NCI-H510A (cell line): ENCODE results near the gene SECISBP2.

Source experiments
- DNase-seq: peaks from one replicate; lab custom pipeline; 2025; lab: John Stamatoyannopoulos, UW

The SECISBP2 gene

DNA sequence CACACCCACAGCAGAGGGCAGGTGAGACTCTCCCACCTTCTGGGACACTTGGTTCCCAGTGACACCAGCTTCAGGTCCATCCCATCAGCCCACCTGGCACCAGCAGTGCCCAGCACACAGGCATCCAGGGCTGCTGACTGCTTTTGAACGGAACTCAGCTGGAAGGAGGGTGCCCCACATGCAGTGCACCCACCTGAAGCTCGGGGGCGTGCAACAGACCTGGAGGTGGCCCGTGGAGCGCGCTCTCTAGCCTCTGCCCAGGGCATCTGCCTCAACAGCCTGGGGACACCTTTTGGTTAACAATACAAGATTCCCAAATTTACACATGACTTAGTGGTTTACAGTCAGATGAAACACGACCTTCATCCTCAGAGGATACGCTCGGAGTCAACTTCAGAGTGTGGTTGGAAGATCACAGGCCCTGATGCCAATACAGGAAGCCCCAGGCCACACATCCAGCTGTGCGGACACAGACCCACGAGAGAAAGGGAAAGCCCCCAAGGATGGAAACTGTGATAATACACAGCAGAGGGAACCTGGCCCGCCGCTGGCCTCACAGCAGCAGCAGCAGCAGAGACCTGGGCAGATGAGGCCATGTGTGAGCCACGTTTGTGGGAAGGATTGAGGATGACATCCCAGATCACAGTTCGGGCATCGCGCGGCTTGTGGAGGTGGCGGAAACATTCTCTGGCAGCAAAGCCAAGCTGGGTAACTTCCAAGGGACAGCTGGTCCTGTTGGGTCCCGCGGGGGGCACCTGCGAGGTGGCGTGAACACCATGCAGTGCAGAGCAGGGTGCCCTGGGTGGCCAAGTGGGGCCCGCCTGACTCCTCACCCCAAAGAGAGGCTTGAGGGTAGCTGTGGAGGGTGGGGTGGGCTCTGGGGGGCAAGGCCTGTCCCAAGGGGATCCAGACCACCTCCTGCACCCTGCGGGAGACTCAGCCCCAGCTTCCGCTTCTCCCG is 64.0 kb downstream of the SECISBP2 start:
- DNase-seq = no peak

DNA sequence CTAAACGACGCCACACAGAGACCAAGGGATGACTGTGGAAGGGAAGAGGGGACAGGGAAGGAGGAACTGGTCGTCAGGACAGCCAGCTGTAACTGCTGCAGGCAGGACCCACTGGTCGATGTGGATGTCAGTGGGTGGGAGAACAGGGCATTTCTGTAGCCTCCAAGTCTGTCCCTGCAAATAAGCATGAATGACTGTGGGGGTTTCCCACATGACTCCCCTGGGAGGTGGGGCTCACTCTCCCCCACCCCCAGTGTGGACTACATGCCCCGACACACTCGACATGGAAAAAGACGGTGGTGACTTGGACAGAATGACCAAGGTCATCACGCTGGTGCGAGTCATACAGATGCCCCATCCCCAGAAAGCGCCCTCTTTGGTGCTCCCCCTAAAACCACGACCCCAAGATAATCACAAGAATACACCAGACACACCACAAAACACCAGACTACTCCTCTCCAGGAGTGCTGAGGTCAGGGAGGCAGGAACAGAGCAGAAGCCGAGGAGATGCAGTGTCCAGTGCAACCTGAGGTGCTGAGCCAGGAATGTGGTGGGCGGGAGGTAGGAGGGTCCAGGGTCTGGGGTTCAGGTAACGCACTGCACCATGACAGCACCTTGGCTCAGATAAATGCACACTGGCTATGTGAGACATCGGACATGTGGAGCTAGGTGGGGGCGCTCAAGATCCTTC is 64.9 kb downstream of the SECISBP2 start:
- no peak for DNase-seq

DNA sequence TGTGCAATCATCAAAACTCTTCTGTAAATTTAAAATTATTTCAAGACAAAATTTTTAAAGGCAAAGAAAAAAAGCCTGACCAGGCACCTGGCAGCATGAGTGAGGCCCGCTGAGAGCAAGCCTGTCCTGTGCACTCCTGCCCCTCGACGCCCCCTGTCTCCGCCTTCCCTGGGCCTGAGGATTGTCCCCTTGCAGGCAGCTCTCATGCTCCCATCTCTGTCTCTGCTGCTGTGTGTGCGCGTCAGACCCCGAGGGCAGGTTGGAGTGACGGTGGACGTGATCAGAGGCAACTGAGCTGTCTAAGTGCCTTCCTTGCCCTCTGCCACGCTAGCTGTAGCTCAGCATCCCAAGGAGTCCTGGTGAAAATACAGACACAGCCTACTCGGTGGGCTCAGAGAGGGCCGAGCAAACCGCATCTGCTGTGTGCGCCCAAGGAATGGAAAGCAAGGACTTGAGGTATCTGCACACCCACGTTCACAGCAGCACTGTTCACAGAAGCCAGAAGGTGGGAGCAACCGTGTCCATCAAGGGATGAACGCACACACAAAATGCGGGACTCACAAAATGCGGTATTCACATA is 65.5 kb downstream of the SECISBP2 start:
- DNase-seq = no peak

DNA sequence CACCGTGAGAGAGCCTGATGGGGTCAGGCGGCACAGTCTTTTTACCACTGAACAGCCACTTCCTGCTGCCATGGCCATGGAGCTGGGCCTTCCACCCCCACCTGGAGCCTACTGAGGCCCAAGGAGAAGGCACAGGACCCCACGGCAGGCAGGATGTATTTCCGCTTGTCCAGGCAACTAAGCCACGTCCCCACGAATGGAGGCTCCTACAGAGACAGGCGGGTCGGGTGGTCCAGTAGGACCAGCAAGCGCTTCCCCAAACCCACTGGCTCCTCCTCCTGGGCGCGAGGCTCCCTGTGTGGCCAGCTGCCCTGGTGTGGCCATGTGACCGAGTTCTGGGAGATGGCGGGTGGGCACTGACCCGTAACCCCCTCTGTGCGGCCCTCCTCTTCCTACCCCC is 66.5 kb downstream of the SECISBP2 start:
- DNase-seq = no peak

DNA sequence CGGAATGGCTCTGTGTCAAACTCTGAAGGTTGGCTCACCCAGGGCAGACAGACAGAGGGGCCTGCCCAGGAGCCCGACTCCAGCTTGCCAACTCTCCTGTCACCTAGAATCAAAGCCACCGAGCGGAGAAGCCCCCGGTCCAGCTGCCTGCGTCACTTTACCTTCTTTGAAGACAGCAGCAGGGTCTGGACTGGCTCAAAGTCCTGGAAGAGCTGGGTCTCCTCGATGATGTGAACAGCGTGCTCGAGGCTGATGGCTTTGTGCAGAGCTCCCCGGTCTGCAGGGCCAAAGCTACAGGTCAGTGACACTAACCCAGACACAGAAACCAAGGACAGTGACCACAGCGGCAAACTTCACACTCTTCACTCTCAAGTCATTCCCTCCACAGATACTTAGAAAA is 67.9 kb downstream of the SECISBP2 start:
- DNase-seq = no peak

DNA sequence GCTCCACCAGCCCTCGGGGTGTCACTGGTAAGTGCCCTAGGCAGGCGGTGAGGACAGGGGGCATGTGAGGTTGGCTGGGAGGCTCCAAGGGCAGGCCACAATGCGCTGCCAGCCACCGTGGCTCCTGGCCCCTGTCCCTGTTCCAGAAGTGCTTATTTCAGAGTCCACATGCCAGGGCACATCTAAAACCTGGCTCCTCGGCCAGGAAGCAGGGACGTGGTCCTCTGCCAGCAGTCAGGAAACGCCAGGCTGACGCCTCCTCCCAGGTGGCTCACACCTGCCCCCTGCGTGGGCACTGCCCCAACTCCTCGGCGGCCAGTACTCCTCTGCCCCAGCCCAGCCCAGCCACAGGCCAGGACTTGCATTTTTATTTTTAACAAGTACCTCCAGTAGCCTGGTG is 68.5 kb downstream of the SECISBP2 start:
- no peak for DNase-seq

DNA sequence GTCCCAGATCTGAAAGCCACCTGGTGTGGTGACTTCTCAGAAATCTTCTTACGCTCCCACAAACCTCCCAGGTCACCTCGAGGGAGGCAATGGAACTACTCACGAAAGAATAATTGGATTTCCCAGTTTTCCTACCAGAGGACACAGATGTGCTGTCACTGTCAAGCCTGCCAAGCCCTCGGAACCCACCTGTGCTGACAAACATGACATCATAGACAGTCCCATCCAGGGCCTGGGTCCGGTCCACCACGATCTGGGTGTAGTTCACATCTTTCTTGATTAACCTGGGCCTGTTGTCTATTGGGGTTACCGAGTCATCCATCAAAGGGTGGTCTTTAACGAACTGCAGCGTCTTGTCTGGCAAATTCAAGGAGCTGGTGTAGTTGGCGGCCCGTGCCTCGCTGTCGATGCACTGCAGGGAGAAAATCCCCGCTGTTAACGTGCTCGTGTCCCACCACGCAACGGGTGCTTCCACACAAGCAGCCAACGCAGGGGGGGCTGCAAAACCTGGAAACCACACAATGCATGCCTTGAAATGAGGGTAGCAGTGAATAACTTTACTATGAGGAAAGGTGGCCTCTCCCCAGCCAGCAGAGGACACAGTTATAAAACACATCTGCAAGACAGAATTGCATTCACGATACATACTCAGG is 69.0 kb downstream of the SECISBP2 start:
- no peak for DNase-seq

DNA sequence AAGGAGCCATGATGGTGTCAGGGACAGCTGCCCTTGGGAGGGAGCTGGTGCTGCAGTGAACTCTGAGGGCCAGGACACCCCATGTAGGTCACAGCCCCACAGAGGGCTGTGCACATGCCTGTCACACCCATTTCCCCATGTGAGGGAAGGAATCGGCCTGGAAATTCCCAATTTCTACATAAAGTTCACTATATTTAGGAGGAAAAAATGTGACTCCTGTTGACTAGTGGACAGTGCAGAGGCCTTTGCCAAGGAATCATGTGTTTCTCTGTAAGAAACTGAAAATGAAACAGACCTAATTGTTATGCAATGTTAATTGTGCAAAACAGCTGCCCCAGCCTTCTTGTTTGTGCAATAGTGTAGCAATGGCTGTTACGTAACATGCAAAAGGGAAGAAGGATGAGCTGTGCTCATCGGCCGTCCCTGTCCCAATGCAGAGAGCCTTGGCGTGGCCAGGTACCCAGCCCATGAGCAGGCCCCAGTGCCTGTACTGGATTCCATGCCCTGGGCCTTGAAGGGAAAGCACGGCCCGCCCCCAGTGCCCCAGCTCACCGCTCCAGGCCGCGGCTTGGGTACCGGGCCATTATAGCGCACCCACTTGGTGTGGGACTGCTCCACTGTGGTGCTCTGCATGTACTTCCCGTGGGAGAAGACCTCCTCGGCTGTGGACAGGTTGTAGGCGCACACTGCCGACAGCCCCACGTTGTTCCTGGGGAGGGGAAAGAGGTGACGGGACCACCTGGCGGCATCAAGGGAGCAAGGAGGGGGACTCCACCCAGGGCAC is 70.0 kb downstream of the SECISBP2 start:
- no peak for DNase-seq

DNA sequence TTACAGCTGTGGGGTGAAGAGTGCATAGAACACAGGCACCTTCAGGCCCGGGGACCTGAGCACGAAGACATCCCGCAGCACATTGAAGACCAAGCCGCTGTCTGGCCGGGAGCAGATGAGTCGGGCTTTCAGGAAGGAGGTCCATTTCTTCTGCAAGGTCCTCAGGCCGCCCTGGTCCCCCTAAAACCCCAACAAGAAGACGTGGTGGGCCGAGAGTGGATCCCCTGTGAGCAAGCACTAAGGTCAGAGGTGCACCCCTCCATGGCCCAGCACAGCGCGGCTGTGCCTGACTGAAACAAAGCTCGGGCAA is 70.5 kb downstream of the SECISBP2 start:
- DNase-seq = no peak

DNA sequence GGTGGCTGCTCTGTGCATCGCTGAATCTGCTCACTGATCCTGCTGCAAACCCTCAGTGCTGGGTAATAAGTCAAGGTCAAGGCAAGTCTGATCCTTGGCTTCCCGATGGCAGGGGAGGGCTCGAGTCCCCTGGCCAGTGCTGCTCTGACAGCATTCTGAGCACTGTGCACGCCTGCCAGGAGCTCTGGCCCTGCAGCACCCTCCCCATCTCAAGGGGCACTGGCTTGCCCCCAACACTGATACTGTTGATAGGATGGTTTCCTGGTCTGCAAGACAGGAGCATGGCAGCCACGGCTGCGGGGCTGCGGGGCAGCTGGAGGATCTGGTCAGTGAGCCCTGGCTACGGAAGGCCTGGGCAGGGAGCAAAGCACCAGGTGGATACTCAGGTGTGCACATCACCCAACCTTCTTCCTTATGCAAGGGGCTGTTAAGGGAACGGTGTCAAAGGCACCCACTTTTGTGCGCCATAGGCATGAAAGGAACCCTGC is 71.8 kb downstream of the SECISBP2 start:
- DNase-seq = no peak

DNA sequence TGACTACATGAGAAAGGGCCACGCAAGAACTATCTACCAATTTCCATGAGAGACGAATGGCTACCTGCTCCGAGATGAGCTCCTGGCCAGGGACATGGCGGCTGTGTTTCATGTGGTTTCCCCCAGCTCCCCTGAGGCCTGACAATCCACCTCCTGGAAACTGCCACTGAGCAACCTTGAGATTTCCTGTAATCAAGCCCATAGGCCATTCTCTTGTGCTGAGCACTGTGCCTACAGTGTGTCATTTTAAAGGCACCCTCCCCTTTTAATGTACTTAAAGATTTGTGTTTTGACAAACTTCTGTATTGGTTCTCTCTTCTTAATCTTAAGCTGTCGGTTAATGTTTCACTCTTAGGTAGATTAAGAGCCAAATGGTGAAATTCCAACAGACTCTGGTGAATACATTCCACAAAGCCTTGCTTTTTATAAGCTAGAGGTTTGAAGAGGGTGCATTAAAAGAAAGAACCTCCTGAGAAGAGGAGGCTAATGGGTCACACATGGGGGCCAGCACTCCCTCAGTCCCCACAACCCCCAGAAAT is 72.3 kb downstream of the SECISBP2 start:
- no peak for DNase-seq

DNA sequence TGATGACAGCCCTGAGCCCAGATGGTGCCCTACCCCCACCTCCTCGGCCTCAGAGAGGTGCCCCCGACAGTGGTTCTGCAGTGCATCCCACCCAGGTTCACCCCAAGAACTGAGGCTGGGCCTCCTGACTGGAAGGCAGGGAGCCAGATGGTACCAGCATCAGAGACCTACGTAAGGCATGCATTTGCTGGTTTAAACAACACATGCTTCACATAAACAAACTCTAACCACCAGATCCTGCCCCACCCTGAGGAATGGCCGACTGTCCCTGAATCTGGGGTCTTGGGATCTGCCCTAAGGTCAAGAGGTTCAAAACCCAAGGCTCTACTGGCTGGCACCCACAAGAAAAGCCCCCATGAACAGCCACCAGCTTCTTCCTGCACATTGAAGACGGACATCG is 73.3 kb downstream of the SECISBP2 start:
- DNase-seq = no peak

DNA sequence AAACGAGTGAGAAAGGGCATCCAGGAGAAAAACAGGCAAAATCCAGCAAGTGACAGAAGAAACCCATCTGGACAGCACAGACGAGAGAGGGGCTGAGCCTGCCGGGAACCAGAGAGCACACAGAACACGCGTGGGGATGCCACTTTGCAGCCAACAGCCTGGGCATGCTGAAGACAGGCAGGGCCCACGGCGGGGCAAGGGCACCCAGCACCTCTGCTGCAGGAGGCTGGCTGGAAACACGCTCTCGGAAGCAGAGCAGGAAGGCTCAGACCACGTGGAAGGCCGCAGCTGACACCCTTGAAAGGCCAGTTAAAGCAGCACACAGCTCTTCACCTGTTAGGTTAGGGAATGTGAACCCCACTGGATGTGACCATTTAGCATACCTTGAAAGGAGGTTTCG is 76.1 kb downstream of the SECISBP2 start:
- DNase-seq = no peak

DNA sequence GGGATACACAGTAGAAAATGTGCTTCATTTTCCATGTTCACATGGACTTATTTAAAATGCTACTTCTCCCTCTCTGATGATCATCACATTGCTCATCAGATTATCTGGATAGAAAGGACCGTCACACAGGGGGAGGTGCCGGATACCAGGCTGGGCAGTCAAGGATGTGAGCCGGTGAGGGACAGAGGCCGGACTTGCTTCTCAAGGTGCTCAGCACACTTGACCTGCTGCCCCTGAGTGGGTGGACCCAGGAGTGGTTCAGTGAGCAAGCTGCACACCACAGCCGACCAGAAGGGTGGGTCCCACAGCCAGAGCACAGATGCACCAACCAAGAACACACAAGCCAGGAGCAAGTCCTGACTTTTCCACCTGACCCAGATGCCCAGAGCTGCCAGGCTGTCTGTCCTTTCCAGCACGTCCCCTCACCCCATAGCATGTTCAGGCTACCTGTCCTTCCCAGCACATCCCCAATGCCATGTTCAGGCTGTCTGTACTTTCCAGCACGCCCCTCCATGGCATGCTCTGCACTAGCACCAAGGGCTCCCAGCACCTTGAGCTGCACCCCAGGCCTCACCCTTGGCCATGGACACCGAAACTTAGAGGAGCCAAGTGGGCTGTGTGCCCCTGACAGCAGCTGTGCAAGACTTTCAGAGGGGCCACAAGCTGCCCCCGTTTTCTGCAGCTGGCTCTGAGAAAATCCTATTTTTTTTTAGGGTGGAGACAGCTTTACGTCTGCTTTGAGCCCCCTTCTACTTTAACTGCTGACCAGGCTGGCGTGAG is 77.8 kb downstream of the SECISBP2 start:
- no peak for DNase-seq

DNA sequence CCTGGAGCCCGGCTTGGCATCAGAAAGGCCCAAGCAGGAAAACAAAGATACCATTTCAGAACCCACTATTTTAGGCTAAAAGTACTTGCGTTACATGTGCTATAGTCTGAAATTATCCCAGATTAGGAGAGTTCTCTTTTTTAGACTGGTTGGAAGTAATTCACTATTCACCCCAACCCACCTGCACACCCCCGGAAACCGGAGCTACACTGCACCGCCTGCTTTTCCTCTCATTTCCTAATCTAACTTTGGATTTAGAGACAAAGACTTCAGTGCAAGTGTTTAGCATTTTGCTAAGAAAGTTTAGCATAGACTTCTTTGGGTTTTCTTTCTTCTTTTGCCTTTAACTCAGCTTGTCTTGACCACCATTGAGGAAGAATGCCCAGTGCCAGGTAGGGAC is 79.2 kb downstream of the SECISBP2 start:
- no peak for DNase-seq

DNA sequence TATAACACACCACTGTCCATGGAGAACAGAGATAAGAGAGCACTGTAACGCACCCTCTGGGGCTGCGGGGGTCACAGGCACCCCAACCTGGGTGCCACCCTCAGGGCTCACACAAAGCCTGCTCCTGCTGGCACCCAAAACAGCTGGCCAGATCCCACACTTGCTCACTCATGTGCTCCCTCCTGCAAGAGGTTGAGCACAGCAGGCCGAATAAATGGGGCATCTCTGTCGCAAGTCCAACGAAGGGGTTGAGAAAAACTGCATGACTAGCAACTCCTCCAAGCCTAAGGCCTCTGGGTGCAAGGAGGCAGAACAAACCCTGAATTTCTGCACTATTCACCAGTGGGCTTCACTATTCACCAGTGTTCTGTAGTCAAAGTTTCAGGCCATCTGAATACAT is 80.3 kb downstream of the SECISBP2 start:
- no peak for DNase-seq

DNA sequence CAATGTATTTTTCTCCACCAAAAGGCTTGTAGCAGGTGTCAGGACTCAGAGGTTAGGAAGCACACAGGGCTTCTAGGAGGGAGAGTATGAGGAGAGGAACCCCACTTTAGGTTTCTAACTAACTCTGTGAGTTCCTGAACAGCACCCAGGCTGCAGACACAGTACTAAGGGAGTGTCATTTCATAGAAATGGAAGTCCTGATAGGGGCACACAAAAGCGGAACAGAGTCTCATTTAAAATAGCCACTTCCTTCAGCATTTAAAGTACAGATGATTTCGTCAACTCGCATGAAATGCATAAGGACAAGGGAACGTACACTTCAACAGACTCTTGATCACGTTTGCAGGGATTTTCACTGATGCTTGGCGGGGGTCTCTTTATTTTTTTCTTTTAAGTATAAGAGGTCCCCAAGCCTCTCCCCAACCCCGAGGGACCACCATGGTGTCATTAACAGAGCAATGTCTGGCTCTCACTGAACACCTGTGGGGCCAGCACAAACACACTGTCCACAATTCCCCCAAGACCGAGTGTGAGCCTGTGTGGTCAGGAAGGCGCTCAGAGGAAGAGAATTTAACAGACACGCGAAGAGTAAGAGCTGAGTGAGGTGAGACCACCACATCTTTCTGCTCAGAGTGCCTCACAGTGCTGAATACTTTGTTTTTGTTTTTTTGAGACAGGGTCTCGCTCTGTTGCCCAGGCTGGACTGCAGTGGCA is 82.3 kb downstream of the SECISBP2 start:
- DNase-seq = no peak

DNA sequence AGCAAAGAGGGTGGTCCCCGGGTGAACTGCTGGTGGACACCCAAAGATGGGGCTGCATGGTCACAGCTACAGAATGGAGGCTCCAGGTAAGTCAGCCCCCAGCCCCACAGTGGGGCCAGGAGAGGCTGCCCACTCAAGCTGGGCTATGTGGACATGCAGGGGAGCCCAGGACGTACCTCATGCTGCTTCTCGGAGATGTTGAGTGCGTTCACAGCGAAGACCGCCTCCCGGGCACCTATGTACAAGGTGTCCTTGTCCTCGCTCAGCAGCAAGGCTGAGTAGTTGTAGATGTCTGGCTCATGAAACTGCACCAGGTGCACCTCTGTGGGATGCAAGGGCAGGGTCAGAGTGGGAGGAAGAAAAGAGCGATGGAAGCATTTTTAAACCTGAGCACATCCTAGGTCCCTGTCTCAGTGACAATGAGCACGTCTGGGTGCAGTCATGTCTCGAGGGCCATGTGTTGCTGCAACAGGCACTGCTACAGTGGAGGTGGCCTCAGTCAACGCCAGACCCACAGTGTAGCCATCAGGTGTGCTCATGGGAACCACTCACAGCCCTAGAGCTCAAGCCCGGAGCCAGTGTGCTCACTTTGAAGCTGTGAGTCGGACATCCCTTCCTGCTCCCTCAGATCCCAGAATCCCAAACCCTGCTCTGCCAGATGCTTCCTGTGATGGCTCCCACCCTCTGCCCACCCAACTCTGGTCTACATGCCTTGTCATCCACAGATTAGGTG is 84.6 kb downstream of the SECISBP2 start:
- no peak for DNase-seq

DNA sequence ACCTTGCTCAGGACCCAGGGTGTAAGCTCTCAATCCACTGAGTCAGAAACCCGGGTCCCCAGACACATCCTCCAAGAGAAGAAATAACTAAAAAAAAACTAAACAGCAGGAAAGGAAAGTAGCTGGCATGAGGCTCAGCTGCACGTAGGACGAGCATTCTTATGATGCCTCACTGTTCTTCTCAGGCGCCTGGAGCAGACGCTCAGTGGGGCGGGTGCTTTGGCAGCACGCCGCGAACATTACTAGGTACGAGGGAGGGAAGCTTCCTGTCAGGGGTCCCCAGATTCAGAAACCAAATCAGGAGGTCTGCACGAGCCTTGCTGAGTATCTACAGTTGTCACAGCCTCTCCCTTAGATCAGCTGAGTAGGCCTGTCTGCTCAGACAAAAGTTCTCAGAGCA is 85.8 kb downstream of the SECISBP2 start:
- DNase-seq = no peak
